ENCODE measurements around the gene EIF2B1. TPM values are rescaled to one million over a fixed set of nuclear protein-coding genes. Genes with fewer than 3 reads are reported as not detected.
A peak's percentile ranks its signal among the peaks of the same experiment; 100 is the strongest.

Gene EIF2B1
- total and polyA plus RNA-seq, 12 donors: 21.2 to 36.4 (median 31.4) TPM

- ATAC-seq (no peak), DNase-seq (no peak)
- no peak for TF ChIP-seq CTCF (IDR thresholded peaks at IDR 0.05)
- H3K9me3 ChIP-seq: peaks cover 0 to 3% (median 0%) of the 10 kb centered on the region in 11 donors
- no peak overlapping the region for H3K27ac ChIP-seq
- peaks cover 0 to 10% (median 0%) of the 10 kb centered on the region in 9 donors for H3K36me3 ChIP-seq
- peaks cover 0 to 14% (median 12%) of the 10 kb centered on the region in 9 donors for H3K4me1 ChIP-seq
- no peak overlapping the region for H3K4me3 ChIP-seq
- H3K27me3 ChIP-seq: no peaks in the 10 kb centered on the region
- intact Hi-C loops (cut with DNase I): no loop called here
- 83 to 84% methylated on average over 8 of the region's 8 CpGs for WGBS, 2 donors
Observed at GRCh38 chr12:123667771-123668170, 34.3 kb upstream of the EIF2B1 start.

- intact Hi-C loops (cut with DNase I): no loop called here
- WGBS, 2 donors: 87 to 92% methylated on average over 5 of the region's 5 CpGs
- H3K27ac ChIP-seq: peak overlapping the region in 1 of 10 donors; percentile 72
Observed at GRCh38 chr12:123659996-123660727, 26.7 kb upstream of the EIF2B1 start.

GRCh38 chr12:123657211-123657610 lies 23.7 kb upstream of the EIF2B1 start:
- H3K36me3 ChIP-seq: peaks cover 0 to 89% (median 9%) of the 10 kb centered on the region in 9 donors

More at GRCh38 chr12:123659996-123660727, 26.7 kb upstream of the EIF2B1 start:
- TF ChIP-seq CTCF (IDR thresholded peaks at IDR 0.05): no peak
- no peaks in the 10 kb centered on the region for H3K27me3 ChIP-seq
- no peak overlapping the region for H3K4me3 ChIP-seq
- peaks cover 0 to 15% (median 2%) of the 10 kb centered on the region in 9 donors for H3K4me1 ChIP-seq
- no peak for ATAC-seq
- H3K9me3 ChIP-seq: no peaks in the 10 kb centered on the region
- H3K36me3 ChIP-seq: peaks cover 0 to 78% (median 9%) of the 10 kb centered on the region in 9 donors
- no peak for DNase-seq

GRCh38 chr12:123656392-123656791 lies 22.9 kb upstream of the EIF2B1 start:
- no peaks in the 10 kb centered on the region for H3K9me3 ChIP-seq
- H3K4me1 ChIP-seq: peaks cover 0 to 15% (median 8%) of the 10 kb centered on the region in 9 donors
- intact Hi-C loops (cut with DNase I): no loop called here
- H3K36me3 ChIP-seq: peaks cover 0 to 91% (median 17%) of the 10 kb centered on the region in 9 donors
- no peak overlapping the region for H3K4me3 ChIP-seq
- H3K27me3 ChIP-seq: no peaks in the 10 kb centered on the region
- DNase-seq (no peak), ATAC-seq (peak in 2 of 8 donors; percentile 37 to 38)
- WGBS, 2 donors: 46 to 64% methylated on average over 4 of the region's 4 CpGs
- no peak for TF ChIP-seq CTCF (IDR thresholded peaks at IDR 0.05)
- no peak overlapping the region for H3K27ac ChIP-seq

More at GRCh38 chr12:123657211-123657610, 23.7 kb upstream of the EIF2B1 start:
- intact Hi-C loops (cut with DNase I): no loop called here
- 92 to 93% methylated on average over 9 of the region's 9 CpGs for WGBS, 2 donors
- H3K4me3 ChIP-seq: no peak overlapping the region
- TF ChIP-seq CTCF (IDR thresholded peaks at IDR 0.05): no peak
- no peaks in the 10 kb centered on the region for H3K27me3 ChIP-seq
- H3K4me1 ChIP-seq: peaks cover 0 to 15% (median 8%) of the 10 kb centered on the region in 9 donors
- no peak overlapping the region for H3K27ac ChIP-seq
- no peak for ATAC-seq
- no peaks in the 10 kb centered on the region for H3K9me3 ChIP-seq
- no peak for DNase-seq

Data from heart right ventricle (tissue), 16 donors.